SK-N-SH (cell line): ENCODE measurements around the gene TPRG1L. TPM values are rescaled to one million over a fixed set of nuclear protein-coding genes. Genes with fewer than 3 reads are reported as not detected.

Experiments used
- CTCF ChIA-PET: fragments of 300-600, 350-600 bp; formaldehyde crosslinking; extraction: SDS; loops from one replicate; lab custom pipeline; 2021; lab: Yijun Ruan, JAX
- POLR2A ChIA-PET: fragments of 350-600 bp; sonication (Branson Sonifier 250); formaldehyde crosslinking; extraction: SDS; loops from one replicate; lab custom pipeline; 2020; ENCODE audit warnings: antibody characterized with exemption, inconsistent platforms; lab: Yijun Ruan, JAX
- DNase-seq: peaks from one replicate; pipeline ENCODE4 v3.0.0; 2012
- H2AFZ ChIP-seq: fragments of 200-600 bp; sonication (generic); 2 replicates; pipeline ENCODE4 v1.8.1; 2016; ENCODE audit warnings: antibody characterized with exemption, mild to moderate bottlenecking, low read depth
- H3F3A ChIP-seq: fragments of 200-600 bp; sonication (generic); replicated peaks from 2 replicates; pipeline ENCODE3; 2016; ENCODE audit warnings: antibody characterized with exemption, mild to moderate bottlenecking; ENCODE audit not compliant: insufficient read depth
- H3K27ac ChIP-seq, 2 experiments: fragments of 200-500 bp in 1 of 2; fragments of 200-600 bp in 1 of 2; sonication (Bioruptor generic) in 1 of 2; sonication (generic), shearing (Covaris generic) in 1 of 2; 2 replicates each; pipeline versions ENCODE4 v1.5.1 to v1.6.1; 2014 to 2016; ENCODE audit warnings: low read depth in 2 of 2, inconsistent platforms in 1 of 2, low read length in 1 of 2, mild to moderate bottlenecking in 1 of 2, mixed read lengths in 1 of 2
- H3K27me3 ChIP-seq: fragments of 200-600 bp; sonication (generic), shearing (Covaris generic); 2 replicates; pipeline ENCODE4 v1.6.1; 2016; ENCODE audit warnings: mixed run types; ENCODE audit not compliant: insufficient read depth
- H3K36me3 ChIP-seq, 2 experiments: fragments of 200-500 bp in 1 of 2; fragments of 200-600 bp in 1 of 2; sonication (Bioruptor generic) in 1 of 2; sonication (generic) in 1 of 2; replicated peaks in 1 of 2; 2 replicates each; pipeline versions ENCODE3 to v1.5.1; 2014 to 2016; ENCODE audit warnings: low read length in 1 of 2, mild to moderate bottlenecking in 1 of 2; ENCODE audit not compliant: insufficient read depth in 2 of 2, control insufficient read depth in 1 of 2
- H3K4me1 ChIP-seq, 2 experiments: fragments of 200-500 bp in 1 of 2; fragments of 200-600 bp in 1 of 2; sonication (Bioruptor generic) in 1 of 2; sonication (generic), shearing (Covaris generic) in 1 of 2; 2 replicates each; pipeline versions ENCODE4 v1.5.1 to v1.6.1; 2014 to 2016; ENCODE audit warnings: low read depth in 1 of 2, low read length in 1 of 2, mixed run types in 1 of 2; ENCODE audit not compliant: insufficient read depth in 2 of 2, control insufficient read depth in 1 of 2
- H3K4me2 ChIP-seq: fragments of 200-600 bp; sonication (generic), shearing (Covaris generic); 2 replicates; pipeline ENCODE4 v1.6.1; 2017; ENCODE audit warnings: mixed run types
- H3K4me3 ChIP-seq, 2 experiments: fragments of 200-500 bp in 1 of 2; fragments of 200-600 bp in 1 of 2; sonication (Bioruptor generic) in 1 of 2; sonication (generic), shearing (Covaris generic) in 1 of 2; 2 replicates each; pipeline versions ENCODE4 v1.5.1 to v1.8.1; 2014 to 2016; ENCODE audit warnings: low read depth in 2 of 2, inconsistent platforms in 1 of 2, low read length in 1 of 2, mild to moderate bottlenecking in 1 of 2, mixed read lengths in 1 of 2, moderate library complexity in 1 of 2
- H3K79me2 ChIP-seq: fragments of 200-600 bp; sonication (generic); 2 replicates; pipeline ENCODE4 v1.8.1; 2017; ENCODE audit warnings: mild to moderate bottlenecking; ENCODE audit not compliant: insufficient read depth
- H3K9ac ChIP-seq: fragments of 200-600 bp; sonication (generic); 2 replicates; pipeline ENCODE4 v1.6.1; 2017; ENCODE audit warnings: mixed run types
- H3K9me2 ChIP-seq: fragments of 200-600 bp; sonication (generic); 2 replicates; pipeline ENCODE4 v1.6.1; 2017; ENCODE audit warnings: mixed run types
- H3K9me3 ChIP-seq: fragments of 200-600 bp; sonication (generic); 2 replicates; pipeline ENCODE4 v1.6.1; 2017; ENCODE audit warnings: mixed run types, mild to moderate bottlenecking, moderate library complexity
- H4K20me1 ChIP-seq: fragments of 200-600 bp; sonication (generic); 2 replicates; pipeline ENCODE4 v1.6.1; 2017; ENCODE audit warnings: mild to moderate bottlenecking, mixed run types; ENCODE audit not compliant: insufficient read depth
- FOSL2 ChIP-seq: IDR thresholded peaks from 2 replicates; pipeline ENCODE4 v1.4.0; 2012; ENCODE audit warnings: low read depth, mild to moderate bottlenecking, moderate library complexity, borderline replicate concordance
- FOXM1 ChIP-seq: IDR thresholded peaks from 2 replicates; pipeline ENCODE4 v1.4.0; 2012; ENCODE audit warnings: low read depth, mild to moderate bottlenecking
- GABPA ChIP-seq: IDR thresholded peaks from 2 replicates; pipeline ENCODE4 v1.4.0; 2012; ENCODE audit warnings: low read depth, mild to moderate bottlenecking
- IRF3 ChIP-seq: fragments of 150-350 bp; IDR thresholded peaks from 2 replicates; pipeline ENCODE4 v1.6.1; 2016; ENCODE audit warnings: mild to moderate bottlenecking, low read depth, low read length
- MAX ChIP-seq: IDR thresholded peaks from 2 replicates; pipeline ENCODE4 v1.4.0; 2012; ENCODE audit warnings: low read depth
- MEF2A ChIP-seq: IDR thresholded peaks from 2 replicates; pipeline ENCODE4 v1.4.0; 2012; ENCODE audit warnings: low read depth, borderline replicate concordance
- NFIC ChIP-seq: IDR thresholded peaks from 2 replicates; pipeline ENCODE4 v1.4.0; 2012; ENCODE audit warnings: borderline replicate concordance
- POLR2AphosphoS5 ChIP-seq: IDR thresholded peaks from 2 replicates; pipeline ENCODE4 v1.6.1; 2012; ENCODE audit warnings: low read depth, low read length
- RAD21 ChIP-seq: IDR thresholded peaks from 2 replicates; pipeline ENCODE4 v1.6.1; 2012; ENCODE audit warnings: mild to moderate bottlenecking, low read length
- RCOR1 ChIP-seq: fragments of 150-350 bp; IDR thresholded peaks from 2 replicates; pipeline ENCODE4 v1.6.1; 2017; ENCODE audit warnings: antibody characterized with exemption, low read length
- SIN3A ChIP-seq: IDR thresholded peaks from 2 replicates; pipeline ENCODE4 v1.6.1; 2012; ENCODE audit warnings: low read depth, mild to moderate bottlenecking, low read length, moderate library complexity, borderline replicate concordance
- SMC3 ChIP-seq: IDR thresholded peaks from 2 replicates; pipeline ENCODE4 v1.6.1; 2012; ENCODE audit warnings: low read depth, low read length, improper control_type of control experiment
- TAF1 ChIP-seq: IDR thresholded peaks from 2 replicates; pipeline ENCODE4 v1.6.1; 2012; ENCODE audit warnings: low read depth, mild to moderate bottlenecking, low read length, moderate library complexity, borderline replicate concordance
- TCF12 ChIP-seq: IDR thresholded peaks from 2 replicates; pipeline ENCODE4 v1.4.0; 2012
- ZBTB33 ChIP-seq: IDR thresholded peaks from 2 replicates; pipeline ENCODE4 v1.4.0; 2012; ENCODE audit warnings: low read depth, borderline replicate concordance
- WGBS: methylation state at CpG from one replicate; pipeline ENCODE4 v1.1.6; 2017; ENCODE audit warnings: low lambda C conversion rate; 5-methylcytosine and 5-hydroxymethylcytosine counted together
- polyA plus RNA-seq, 3 experiments: library from polyadenylated mRNA; depleted of rRNA; stranded (reverse); fragments of >200 nt; gene quantifications; 2 replicates each; pipeline ENCODE4 v1.2.3, GENCODE V29; 2012
- TF ChIP-seq, protein P1 (sequence below): IDR thresholded peaks from 2 replicates; pipeline ENCODE4; 2012

Gene TPRG1L
- polyA plus RNA-seq, 1 of the 3 experiments (the other 2 are of a cell fraction): 25.9 TPM

DNA sequence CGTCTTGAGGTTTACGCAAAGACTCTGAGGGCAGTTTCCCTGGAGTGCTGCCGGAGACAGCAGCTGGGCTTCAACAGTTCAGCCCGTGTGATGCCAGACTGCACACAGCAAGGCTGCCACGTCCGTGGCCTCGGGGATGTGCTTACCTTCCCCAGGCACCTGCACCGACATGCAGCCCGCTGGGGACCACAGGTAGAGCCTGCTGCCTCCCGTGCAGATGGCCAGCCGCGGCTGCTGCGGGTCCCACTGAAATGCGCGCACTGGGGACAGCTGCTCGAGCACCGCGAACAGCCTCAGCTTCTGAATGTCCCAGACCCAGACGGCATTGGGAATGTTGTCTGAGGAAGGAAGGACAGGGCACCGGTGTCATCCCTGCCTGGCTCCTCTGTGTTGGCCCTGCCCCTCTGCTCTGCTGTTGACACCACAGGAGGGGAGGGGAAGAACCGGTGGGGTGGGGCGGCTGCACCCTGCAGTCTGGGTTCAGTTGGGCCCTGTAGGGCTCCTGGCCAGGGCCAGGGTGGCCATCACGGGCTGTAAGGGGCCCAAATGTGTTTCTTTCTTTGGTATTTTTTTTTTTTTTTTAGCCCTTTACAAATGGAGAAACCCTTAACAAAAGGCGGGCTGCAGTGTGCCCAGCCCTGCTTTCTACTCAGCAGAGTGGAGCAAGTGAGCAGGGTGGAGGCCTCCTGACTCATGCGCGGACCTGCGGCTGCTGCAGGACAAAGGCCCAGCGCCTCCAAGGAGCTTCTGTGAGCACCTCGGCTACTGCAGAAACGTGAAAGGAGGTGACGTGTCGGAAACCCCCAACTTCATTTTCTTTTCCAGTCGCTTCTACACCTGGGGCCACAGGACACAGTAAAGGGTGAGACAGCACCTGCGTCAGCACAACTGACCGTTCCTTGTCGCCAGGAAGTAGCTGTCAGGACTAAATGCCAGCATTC lies 6.8 kb downstream of the TPRG1L start:
- Histone ChIP-seq H3K27me3 (no peaks in the 10 kb centered on the region), H3K9me2 (no peaks in the 10 kb centered on the region), H3K9me3 (no peaks in the 10 kb centered on the region), H3K4me1 (peaks cover 0 to 19% of the 10 kb centered on the region in 2 experiments; a peak in 2 of 4 replicates), H3K36me3 (peaks cover 5 to 82% of the 10 kb centered on the region in 2 experiments), H3K4me3 (no peak overlapping the region), H3F3A (no peaks in the 10 kb centered on the region), H3K9ac (no peak overlapping the region), H3K27ac (no peak overlapping the region; a peak in 1 of 4 replicates), H3K79me2 (no peaks in the 10 kb centered on the region), H2AFZ (no peak overlapping the region), H3K4me2 (no peak overlapping the region), H4K20me1 (no peaks in the 10 kb centered on the region)
- DNase-seq: no peak
- ChIA-PET CTCF (interaction anchor here (3.3 to 5.2 kb wide), 4 partner anchors 12 to 178 kb away, joined by 9 to 32 read pairs (median 21); partner anchors contain the start of gene WRAP73), POLR2A (no interaction called here)
- TF ChIP-seq TAF1 (no peak), FOSL2 (no peak), SIN3A (no peak), IRF3 (no peak), GABPA (no peak), FOXM1 (no peak), ZBTB33 (no peak), RAD21 (no peak), MEF2A (no peak), TCF12 (no peak), POLR2AphosphoS5 (no peak), MAX (no peak), SMC3 (no peak), RCOR1 (no peak), NFIC (no peak)
- TF ChIP-seq, protein P1, sequence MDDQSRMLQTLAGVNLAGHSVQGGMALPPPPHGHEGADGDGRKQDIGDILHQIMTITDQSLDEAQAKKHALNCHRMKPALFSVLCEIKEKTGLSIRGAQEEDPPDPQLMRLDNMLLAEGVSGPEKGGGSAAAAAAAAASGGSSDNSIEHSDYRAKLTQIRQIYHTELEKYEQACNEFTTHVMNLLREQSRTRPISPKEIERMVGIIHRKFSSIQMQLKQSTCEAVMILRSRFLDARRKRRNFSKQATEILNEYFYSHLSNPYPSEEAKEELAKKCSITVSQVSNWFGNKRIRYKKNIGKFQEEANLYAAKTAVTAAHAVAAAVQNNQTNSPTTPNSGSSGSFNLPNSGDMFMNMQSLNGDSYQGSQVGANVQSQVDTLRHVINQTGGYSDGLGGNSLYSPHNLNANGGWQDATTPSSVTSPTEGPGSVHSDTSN: no peak
- 92% methylated on average over 15 of the region's 36 CpGs for WGBS
